NB4 (cell line): ENCODE measurements around the gene IGFBPL1.

Experiments used
- CTCF ChIP-seq: IDR thresholded peaks from one replicate; pipeline ENCODE4 v1.5.1; 2012; ENCODE audit warnings: low read depth, low read length
- MAX ChIP-seq: IDR thresholded peaks from 2 replicates; pipeline ENCODE4 v1.6.1; 2011; ENCODE audit warnings: low read depth, low read length
- POLR2A ChIP-seq: IDR thresholded peaks from 2 replicates; pipeline ENCODE4 v1.6.1; 2011; ENCODE audit warnings: mild to moderate bottlenecking; ENCODE audit not compliant: insufficient read length; ENCODE audit errors: extremely low read depth

GRCh38 chr9:38408719-38409118 is 15.5 kb downstream of the IGFBPL1 start:
- no peak for TF ChIP-seq CTCF
- TF ChIP-seq MAX = no peak
- TF ChIP-seq POLR2A = no peak
